Psoas muscle (tissue), 8 donors: Measurements from ENCODE around the gene LRRC9. TPM values are rescaled to one million over a fixed set of nuclear protein-coding genes. Genes with fewer than 3 reads are reported as not detected.

Experiments
- ATAC-seq, 4 donors: fragments of 200-7000 bp; cut with Tn5 transposase; one replicate each; pipeline ENCODE4 v1.9.1; 2020; ENCODE audit warnings: moderate library complexity in 3 of 4, mild to moderate bottlenecking in 2 of 4
- DNase-seq, 2 donors: peaks; one replicate each; pipeline ENCODE4 v3.0.0-alpha.2; 2020
- H3K27ac ChIP-seq: fragments of 200-600 bp; one replicate; pipeline ENCODE4 v1.8.0; 2022
- H3K27me3 ChIP-seq, 3 donors: fragments of 200-600 bp in 1 of 3; one replicate each; pipeline versions ENCODE4 v1.6.1 to v1.8.0; 2013 to 2022; ENCODE audit warnings: low read length in 2 of 3, mild to moderate bottlenecking in 2 of 3, moderate library complexity in 1 of 3; ENCODE audit not compliant: insufficient read depth in 3 of 3
- H3K36me3 ChIP-seq, 2 donors: fragments of 200-600 bp in 1 of 2; one replicate each; pipeline versions ENCODE4 v1.6.1 to v1.8.0; 2013 to 2022; ENCODE audit warnings: low read depth in 1 of 2, mild to moderate bottlenecking in 1 of 2, moderate library complexity in 1 of 2; ENCODE audit not compliant: insufficient read depth in 1 of 2
- H3K4me1 ChIP-seq: fragments of 200-600 bp; one replicate; pipeline ENCODE4 v1.8.0; 2022
- H3K4me3 ChIP-seq: fragments of 200-600 bp; one replicate; pipeline ENCODE4 v1.8.0; 2022; ENCODE audit warnings: mild to moderate bottlenecking
- H3K9me3 ChIP-seq: fragments of 200-600 bp; one replicate; pipeline ENCODE4 v1.8.0; 2022
- CTCF ChIP-seq: fragments of 200-600 bp; IDR thresholded peaks from one replicate; pipeline ENCODE4 v1.8.0; 2022; ENCODE audit warnings: antibody characterized with exemption
- WGBS, 3 donors: extraction: QIAGEN DNeasy Blood & Tissue Kit; methylation state at CpG; one replicate each; pipeline versions ENCODE4 v1.1.6 to v1.1.7; 2013; 5-methylcytosine and 5-hydroxymethylcytosine counted together
- intact Hi-C, 2 donors: fragments of 100-400 bp; cut with DNase I; formaldehyde crosslinking; loops; one replicate each; pipeline versions ENCODE4 v1.11.0 to v1.14.2; 2022
- polyA plus RNA-seq, 3 donors: library from polyadenylated mRNA; stranded (reverse); fragments of 200-250 nt; gene quantifications; one replicate each; pipeline ENCODE4 v1.2.3, GENCODE V29; 2013
- total RNA-seq, 4 donors: library from RNA; stranded (reverse); fragmentation: NEBNext Ultra II Directional in 2 of 4; extraction: Animal tissue kit (Norgen Biotek cat#: 25700) in 2 of 4; gene quantifications; one replicate each; pipeline versions ENCODE4 v1.2.1 to v1.2.4, GENCODE V29; 2021 to 2023
- donor health status: healthy with polysubstance abuse.
- donor health status: DM: no; HTN: no; CAD: no; lungs with moderate emphysema.
- donor health status: Bipolar disorder and iron deficiency.
- donor health status: healthy.
- donor health status: DM: yes; HTN: yes; CAD: no.
- donor health status: DM: no; HTN: no; CAD: no.
- donor health status: DM: no; HTN: no; CAD: no.
- donor health status: DM: yes; HTN: yes; CAD: no.

LRRC9 gene
- total and polyA plus RNA-seq, 7 donors, result under 0.01 to 0.40 (median 0.12) TPM; not detected in 4

GRCh38 chr14:59964251-59965007, 44.5 kb downstream of the LRRC9 start:
- 67 to 80% (median 72%) methylated on average over 5 of the region's 5 CpGs for WGBS, 3 donors
- intact Hi-C loops, result loop anchor here (1.0 to 10.0 kb wide), 6 partner anchors 32 to 223 kb away; partner anchors contain the start of gene PCNX4 (in 1 of the 2)
- Histone ChIP-seq H3K9me3 (no peaks in the 10 kb centered on the region), H3K27ac (peak overlapping the region; percentile 76), H3K36me3 (no peaks in the 10 kb centered on the region), H3K4me3 (peak overlapping the region; percentile 62), H3K4me1 (no peaks in the 10 kb centered on the region), H3K27me3 (no peaks in the 10 kb centered on the region)
- TF ChIP-seq CTCF, result no peak
- ATAC-seq (peak; percentile 29 to 65 (median 47)), DNase-seq (no peak)

GRCh38 chr14:59969319-59969718, 49.4 kb downstream of the LRRC9 start:
- Histone ChIP-seq H3K27ac (no peak overlapping the region), H3K27me3 (no peaks in the 10 kb centered on the region), H3K9me3 (no peaks in the 10 kb centered on the region), H3K4me1 (no peaks in the 10 kb centered on the region), H3K36me3 (no peaks in the 10 kb centered on the region), H3K4me3 (no peak overlapping the region)
- ATAC-seq, result no peak
- intact Hi-C loops, result loop anchor here (5.0 to 10.0 kb wide), 4 partner anchors 85 to 218 kb away; partner anchors contain the start of gene PCNX4 (in 1 of the 2)
- no peak for TF ChIP-seq CTCF
- WGBS, 3 donors, result 72 to 83% (median 80%) methylated on average over 2 of the region's 2 CpGs
- no peak for DNase-seq

GRCh38 chr14:59981564-59981963, 61.6 kb downstream of the LRRC9 start:
- no peak overlapping the region for H3K27ac ChIP-seq
- ATAC-seq (no peak), DNase-seq (no peak)
- H3K27me3 ChIP-seq, result no peaks in the 10 kb centered on the region
- no peaks in the 10 kb centered on the region for H3K9me3 ChIP-seq
- TF ChIP-seq CTCF, result no peak
- H3K36me3 ChIP-seq, result no peaks in the 10 kb centered on the region
- intact Hi-C loops, result no loop called here
- no peaks in the 10 kb centered on the region for H3K4me1 ChIP-seq
- H3K4me3 ChIP-seq, result no peak overlapping the region

- Histone ChIP-seq H3K9me3 (no peaks in the 10 kb centered on the region), H3K36me3 (no peaks in the 10 kb centered on the region), H3K4me3 (no peak overlapping the region), H3K27me3 (no peaks in the 10 kb centered on the region), H3K27ac (no peak overlapping the region), H3K4me1 (no peaks in the 10 kb centered on the region)
- ATAC-seq, result no peak
- no peak for DNase-seq
- TF ChIP-seq CTCF, result no peak
- intact Hi-C loops, result no loop called here
Measured at GRCh38 chr14:59983048-59983447, 63.1 kb downstream of the LRRC9 start.
